Nephron (organoid): ENCODE results near the gene GRIA1.

Experiments used
- H3K27ac Mint-ChIP-seq, 3 experiments: 2 replicates each; pipeline ENCODE4 v1.8.0; 2020; ENCODE audit warnings: mixed read lengths in 3 of 3, mild to moderate bottlenecking in 2 of 3, moderate library complexity in 1 of 3
- H3K27me3 Mint-ChIP-seq: 2 replicates; pipeline ENCODE4 v1.8.0; 2021; ENCODE audit warnings: low read depth, mild to moderate bottlenecking, moderate library complexity, mixed read lengths
- H3K36me3 Mint-ChIP-seq: 2 replicates; pipeline ENCODE4 v1.8.0; 2020; ENCODE audit warnings: low read depth, mixed read lengths
- H3K4me1 Mint-ChIP-seq: 2 replicates; pipeline ENCODE4 v1.8.0; 2020; ENCODE audit warnings: mixed read lengths
- H3K4me3 Mint-ChIP-seq, 3 experiments: 2 replicates each; pipeline ENCODE4 v1.8.0; 2020; ENCODE audit warnings: mild to moderate bottlenecking in 3 of 3, mixed read lengths in 3 of 3, moderate library complexity in 2 of 3
- H3K9me3 Mint-ChIP-seq: 2 replicates; pipeline ENCODE4 v1.8.0; 2020; ENCODE audit warnings: mixed read lengths
- CTCF ChIP-seq, 3 experiments: fragments of 200-600 bp; sonication (generic); IDR thresholded peaks; one replicate each; pipeline ENCODE4 v1.5.0; 2021; ENCODE audit warnings: antibody characterized with exemption in 3 of 3; ENCODE audit not compliant: unreplicated experiment in 3 of 3

Gene GRIA1

DNA sequence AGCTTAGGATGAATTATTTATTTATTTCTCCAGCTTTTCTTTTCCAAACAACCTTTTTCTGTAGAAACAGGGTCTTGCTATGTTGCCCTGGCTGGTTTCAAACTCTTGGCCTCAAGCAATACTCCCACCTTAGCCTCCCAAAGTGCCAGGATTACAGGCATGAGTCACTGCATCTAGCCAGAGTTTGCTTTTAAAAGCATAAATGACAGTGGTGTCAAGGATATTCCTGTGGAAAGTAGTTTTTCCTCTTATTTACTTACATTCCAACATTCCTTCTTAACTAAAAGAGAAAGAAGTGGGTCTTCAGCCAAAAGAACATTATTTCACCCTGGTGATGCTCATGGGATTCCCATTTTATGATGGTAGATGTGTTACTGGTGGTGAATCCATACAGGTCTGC, 62.4 kb downstream of the GRIA1 start:
- Mint-ChIP-seq H3K4me1 (peaks cover 12% of the 10 kb centered on the region), H3K9me3 (no peaks in the 10 kb centered on the region), H3K27ac (no peak overlapping the region), H3K36me3 (no peaks in the 10 kb centered on the region), H3K4me3 (no peak overlapping the region), H3K27me3 (no peaks in the 10 kb centered on the region)
- no peak for TF ChIP-seq CTCF (IDR thresholded peaks at IDR 0.05; ENCODE audit: unreplicated experiment in 3 of 3)

GRCh38 chr5:153555420-153556114, 65.1 kb downstream of the GRIA1 start:
- H3K27me3 Mint-ChIP-seq, result no peaks in the 10 kb centered on the region
- H3K4me1 Mint-ChIP-seq, result peaks cover 12% of the 10 kb centered on the region
- no peak overlapping the region for H3K4me3 Mint-ChIP-seq
- no peak overlapping the region for H3K27ac Mint-ChIP-seq
- no peaks in the 10 kb centered on the region for H3K9me3 Mint-ChIP-seq
- H3K36me3 Mint-ChIP-seq, result no peaks in the 10 kb centered on the region
- no peak for TF ChIP-seq CTCF (IDR thresholded peaks at IDR 0.05; ENCODE audit: unreplicated experiment in 3 of 3)

- Mint-ChIP-seq H3K4me3 (no peak overlapping the region), H3K27me3 (no peaks in the 10 kb centered on the region), H3K27ac (no peak overlapping the region)
Measured at GRCh38 chr5:153558957-153559356, 68.5 kb downstream of the GRIA1 start.

GRCh38 chr5:153559926-153560325, 69.5 kb downstream of the GRIA1 start:
- Mint-ChIP-seq H3K27ac (no peak overlapping the region), H3K4me3 (no peak overlapping the region), H3K9me3 (peaks cover 5% of the 10 kb centered on the region), H3K4me1 (no peaks in the 10 kb centered on the region), H3K27me3 (no peaks in the 10 kb centered on the region), H3K36me3 (no peaks in the 10 kb centered on the region)
- no peak for TF ChIP-seq CTCF (IDR thresholded peaks at IDR 0.05; ENCODE audit: unreplicated experiment in 3 of 3)

More at GRCh38 chr5:153558957-153559356, 68.5 kb downstream of the GRIA1 start:
- no peaks in the 10 kb centered on the region for H3K36me3 Mint-ChIP-seq
- no peak for TF ChIP-seq CTCF (IDR thresholded peaks at IDR 0.05; ENCODE audit: unreplicated experiment in 3 of 3)
- no peaks in the 10 kb centered on the region for H3K4me1 Mint-ChIP-seq
- H3K9me3 Mint-ChIP-seq, result peaks cover 5% of the 10 kb centered on the region

DNA sequence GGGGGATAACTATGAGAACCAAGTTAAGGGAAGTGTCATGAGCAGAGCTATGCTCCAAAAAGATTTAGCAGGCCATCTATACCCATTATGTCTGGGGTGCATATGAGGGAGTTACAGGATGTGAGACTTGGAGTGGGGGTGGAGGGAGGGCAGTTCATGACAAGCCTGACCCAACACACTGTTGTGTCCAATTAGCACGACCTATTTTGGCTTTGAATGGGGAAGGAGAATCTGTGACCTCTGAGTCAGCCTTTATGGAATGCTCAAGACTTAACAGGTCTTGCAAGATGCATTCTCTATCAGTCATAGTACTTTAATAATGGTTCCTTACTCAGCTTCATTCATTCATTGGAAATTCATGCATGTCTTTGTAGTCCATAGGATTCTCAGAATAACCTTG, 71.7 kb downstream of the GRIA1 start:
- Mint-ChIP-seq H3K4me3 (no peak overlapping the region), H3K4me1 (no peaks in the 10 kb centered on the region), H3K27me3 (no peaks in the 10 kb centered on the region), H3K27ac (no peak overlapping the region), H3K9me3 (peaks cover 5% of the 10 kb centered on the region), H3K36me3 (no peaks in the 10 kb centered on the region)
- no peak for TF ChIP-seq CTCF (IDR thresholded peaks at IDR 0.05; ENCODE audit: unreplicated experiment in 3 of 3)

DNA sequence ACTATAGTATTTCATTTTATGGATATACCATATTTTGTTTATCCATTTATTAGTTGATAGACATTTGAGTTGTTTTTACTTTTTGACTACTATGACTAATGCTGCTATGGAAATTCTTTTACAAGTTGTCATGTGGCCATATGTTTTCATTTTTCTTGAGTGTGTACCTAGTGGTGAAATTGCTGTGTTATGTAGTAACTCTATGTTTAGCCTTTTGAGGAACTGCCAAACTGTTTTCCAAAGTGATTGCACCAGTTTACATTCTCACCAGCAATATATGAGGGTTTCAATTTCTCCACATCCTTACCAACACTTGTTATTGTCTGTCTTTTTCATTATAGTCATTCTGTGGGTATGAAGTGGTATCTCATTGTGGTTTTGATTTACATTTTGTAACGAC, 75.4 kb downstream of the GRIA1 start:
- peaks cover 5% of the 10 kb centered on the region for H3K9me3 Mint-ChIP-seq
- no peak overlapping the region for H3K4me3 Mint-ChIP-seq
- no peaks in the 10 kb centered on the region for H3K36me3 Mint-ChIP-seq
- TF ChIP-seq CTCF (IDR thresholded peaks at IDR 0.05; ENCODE audit: unreplicated experiment in 3 of 3), result no peak
- no peaks in the 10 kb centered on the region for H3K27me3 Mint-ChIP-seq
- H3K27ac Mint-ChIP-seq, result no peak overlapping the region
- no peaks in the 10 kb centered on the region for H3K4me1 Mint-ChIP-seq
